ENCODE measurements around the gene FAM78B.

FAM78B gene

GRCh38 chr1:166166698-166167571 is at the start of gene FAM78B:
TSS of gene FAM78B (minus strand) at chr1:166167001. CDS start at chr1:166166248, 753 bp downstream.
- Histone ChIP-seq H3K27ac (peak within 1 kb of the TSS; percentile 57 to 59), H3K9me3 (no peaks in the 10 kb centered on the region), H3K4me3 (peak within 1 kb of the TSS; percentile 73 to 90), H3K27me3 (no peaks in the 10 kb centered on the region), H3K4me1 (peaks cover 0 to 31% (median 15%) of the 10 kb centered on the region in 4 donors), H3K36me3 (no peaks in the 10 kb centered on the region)
- intact Hi-C loops (cut with DNase I; ENCODE audit: low total_unique reads), result no loop called here
- peak; percentile 75 to 83 for DNase-seq
- TF ChIP-seq CTCF (IDR thresholded peaks at IDR 0.05), result peak in 1 of 2 experiments; percentile 4

GRCh38 chr1:166202546-166202945 is 35.7 kb upstream of the FAM78B start:
- Histone ChIP-seq H3K9me3 (no peaks in the 10 kb centered on the region), H3K27ac (no peak overlapping the region), H3K27me3 (no peaks in the 10 kb centered on the region), H3K4me3 (no peak overlapping the region), H3K4me1 (no peaks in the 10 kb centered on the region), H3K36me3 (no peaks in the 10 kb centered on the region)
- intact Hi-C loops (cut with DNase I; ENCODE audit: low total_unique reads), result no loop called here
- DNase-seq, result no peak
- no peak for TF ChIP-seq CTCF (IDR thresholded peaks at IDR 0.05)

- intact Hi-C loops (cut with DNase I; ENCODE audit: low total_unique reads), result no loop called here
- Histone ChIP-seq H3K27me3 (no peaks in the 10 kb centered on the region), H3K4me1 (no peaks in the 10 kb centered on the region), H3K36me3 (no peaks in the 10 kb centered on the region), H3K4me3 (no peak overlapping the region), H3K27ac (no peak overlapping the region), H3K9me3 (no peaks in the 10 kb centered on the region)
- no peak for TF ChIP-seq CTCF (IDR thresholded peaks at IDR 0.05)
- no peak for DNase-seq
Measured at GRCh38 chr1:166200743-166201142, 33.9 kb upstream of the FAM78B start.

- no peak for DNase-seq
- H3K4me1 ChIP-seq, result no peaks in the 10 kb centered on the region
- H3K27ac ChIP-seq, result no peak overlapping the region
- intact Hi-C loops (cut with DNase I; ENCODE audit: low total_unique reads), result no loop called here
- H3K4me3 ChIP-seq, result no peak overlapping the region
- H3K9me3 ChIP-seq, result no peaks in the 10 kb centered on the region
- no peaks in the 10 kb centered on the region for H3K36me3 ChIP-seq
- no peak for TF ChIP-seq CTCF (IDR thresholded peaks at IDR 0.05)
- no peaks in the 10 kb centered on the region for H3K27me3 ChIP-seq
Measured at GRCh38 chr1:166197597-166197996, 30.8 kb upstream of the FAM78B start.

- no peak overlapping the region for H3K27ac ChIP-seq
- H3K4me3 ChIP-seq, result no peak overlapping the region
- H3K4me1 ChIP-seq, result no peaks in the 10 kb centered on the region
- H3K36me3 ChIP-seq, result no peaks in the 10 kb centered on the region
- H3K27me3 ChIP-seq, result no peaks in the 10 kb centered on the region
- H3K9me3 ChIP-seq, result no peaks in the 10 kb centered on the region
- intact Hi-C loops (cut with DNase I; ENCODE audit: low total_unique reads), result no loop called here
- DNase-seq, result no peak
- TF ChIP-seq CTCF (IDR thresholded peaks at IDR 0.05), result no peak
Measured at GRCh38 chr1:166197141-166197540, 30.3 kb upstream of the FAM78B start.

Measured in tibial artery (tissue), 4 donors.